ENCODE data around the gene KLHDC8A.
"Not testable (repeated sequence)": the region's sequence is repeated elsewhere in the genome, so short reads cannot be mapped to it uniquely, and the experiment has no call there.

Gene KLHDC8A

DNA sequence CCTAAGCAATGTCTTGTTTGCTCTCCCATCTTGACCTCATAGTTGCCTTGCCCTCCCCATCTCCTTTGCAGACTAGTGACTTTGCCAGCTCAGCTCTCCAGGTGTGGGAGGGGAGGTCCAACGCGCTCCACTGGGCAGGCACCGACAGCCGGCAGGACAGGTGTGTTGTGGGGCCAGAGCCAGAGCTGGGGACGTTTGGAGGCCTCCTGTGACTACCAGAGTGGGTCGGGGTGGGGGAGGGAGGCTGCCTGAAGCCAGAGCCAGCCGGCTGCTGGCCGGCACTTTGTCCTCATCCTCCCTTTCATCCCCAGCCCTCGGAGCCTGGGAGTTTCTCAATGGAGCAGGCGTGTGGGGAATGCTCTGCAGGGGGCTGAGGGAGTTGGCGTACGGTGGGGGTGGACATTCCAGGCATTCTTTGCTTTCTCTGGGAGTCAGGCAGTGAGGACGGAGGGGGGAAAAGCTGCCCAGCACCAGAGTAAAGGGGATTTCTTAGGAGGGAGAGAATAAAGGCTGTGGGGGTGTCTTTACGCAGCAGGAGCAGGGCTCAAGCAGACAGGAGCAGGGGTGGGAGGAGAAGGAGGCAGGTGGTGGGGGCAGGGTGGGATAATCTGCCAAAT lies 55.4 kb downstream of the KLHDC8A start:
- TF ChIP-seq, protein P1, sequence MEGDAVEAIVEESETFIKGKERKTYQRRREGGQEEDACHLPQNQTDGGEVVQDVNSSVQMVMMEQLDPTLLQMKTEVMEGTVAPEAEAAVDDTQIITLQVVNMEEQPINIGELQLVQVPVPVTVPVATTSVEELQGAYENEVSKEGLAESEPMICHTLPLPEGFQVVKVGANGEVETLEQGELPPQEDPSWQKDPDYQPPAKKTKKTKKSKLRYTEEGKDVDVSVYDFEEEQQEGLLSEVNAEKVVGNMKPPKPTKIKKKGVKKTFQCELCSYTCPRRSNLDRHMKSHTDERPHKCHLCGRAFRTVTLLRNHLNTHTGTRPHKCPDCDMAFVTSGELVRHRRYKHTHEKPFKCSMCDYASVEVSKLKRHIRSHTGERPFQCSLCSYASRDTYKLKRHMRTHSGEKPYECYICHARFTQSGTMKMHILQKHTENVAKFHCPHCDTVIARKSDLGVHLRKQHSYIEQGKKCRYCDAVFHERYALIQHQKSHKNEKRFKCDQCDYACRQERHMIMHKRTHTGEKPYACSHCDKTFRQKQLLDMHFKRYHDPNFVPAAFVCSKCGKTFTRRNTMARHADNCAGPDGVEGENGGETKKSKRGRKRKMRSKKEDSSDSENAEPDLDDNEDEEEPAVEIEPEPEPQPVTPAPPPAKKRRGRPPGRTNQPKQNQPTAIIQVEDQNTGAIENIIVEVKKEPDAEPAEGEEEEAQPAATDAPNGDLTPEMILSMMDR (IDR thresholded peaks at IDR 0.05; ENCODE audit: low read depth, low read length): no peak
- no peaks in the 10 kb centered on the region for H3K27me3 ChIP-seq
- no peaks in the 10 kb centered on the region for H3K9me3 ChIP-seq
- H3K36me3 ChIP-seq: no peaks in the 10 kb centered on the region
- peaks cover 13% of the 10 kb centered on the region for H3K4me1 ChIP-seq
- no peak overlapping the region for H3K4me3 ChIP-seq (ENCODE audit: low read depth, low read length)
- DNase-seq: no peak

DNA sequence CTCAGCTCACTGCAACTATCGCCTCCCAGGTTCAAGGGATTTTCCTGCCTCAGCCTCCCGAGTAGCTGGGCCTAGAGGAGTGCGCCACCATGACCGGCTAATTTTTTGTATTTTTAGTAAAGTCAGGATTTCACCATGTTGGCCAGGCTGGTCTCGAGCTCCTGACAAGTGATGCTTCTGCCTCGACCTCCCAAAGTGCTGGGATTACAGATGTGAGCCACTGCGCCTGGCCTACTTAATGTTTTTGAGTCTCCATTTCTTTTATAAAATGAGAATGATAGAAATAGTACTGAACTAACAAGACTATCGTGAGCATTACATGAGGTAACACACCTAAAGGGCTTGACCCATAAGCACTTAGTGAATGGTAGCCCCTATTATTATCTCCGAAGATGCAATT lies 56.6 kb downstream of the KLHDC8A start:
- H3K36me3 ChIP-seq: no peaks in the 10 kb centered on the region
- DNase-seq: no peak
- no peaks in the 10 kb centered on the region for H3K27me3 ChIP-seq
- peaks cover 13% of the 10 kb centered on the region for H3K4me1 ChIP-seq
- no peaks in the 10 kb centered on the region for H3K9me3 ChIP-seq
- no peak overlapping the region for H3K4me3 ChIP-seq (ENCODE audit: low read depth, low read length)
- TF ChIP-seq, protein P1 (IDR thresholded peaks at IDR 0.05; ENCODE audit: low read depth, low read length): no peak

DNA sequence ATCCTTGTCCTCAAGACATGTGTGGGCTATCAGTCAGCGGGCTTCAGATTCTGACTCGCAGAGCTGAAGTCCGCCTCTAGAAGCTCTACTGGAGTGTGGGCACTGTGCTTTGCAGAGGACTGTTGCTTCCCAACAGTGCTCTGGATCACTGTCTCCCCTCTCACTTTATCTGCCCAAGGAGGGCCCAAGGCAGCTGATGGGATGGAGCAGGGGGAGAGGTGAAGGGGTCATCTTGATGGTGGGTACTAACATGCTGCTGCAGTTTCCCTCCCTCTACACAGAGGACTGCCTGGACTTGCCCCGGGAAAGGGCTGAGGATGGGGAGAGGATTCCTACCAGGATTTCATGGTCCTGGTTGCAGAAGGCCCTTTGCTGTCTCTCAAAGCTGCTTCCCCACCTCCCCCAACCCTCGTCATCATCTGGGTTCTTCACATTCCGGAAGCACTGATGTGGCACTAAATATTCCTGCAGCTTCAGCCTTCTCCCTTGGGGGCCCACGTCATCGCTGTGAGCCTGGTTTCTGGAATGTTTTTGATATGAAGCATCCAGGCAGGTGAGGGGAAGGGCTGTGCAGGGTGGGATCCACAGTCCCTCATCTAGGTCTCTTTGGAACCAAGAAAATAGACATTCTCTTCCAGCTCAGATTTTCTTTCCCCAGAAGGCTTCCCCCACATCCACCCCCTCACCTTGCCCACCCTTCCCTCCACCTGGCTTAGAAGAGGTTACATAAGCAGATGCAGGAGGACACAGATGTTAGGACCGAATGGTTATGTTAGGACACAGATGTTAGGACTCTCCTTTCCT lies 58.3 kb downstream of the KLHDC8A start:
- peaks cover 25% of the 10 kb centered on the region for H3K4me1 ChIP-seq
- no peaks in the 10 kb centered on the region for H3K9me3 ChIP-seq
- peak; percentile 79 for DNase-seq
- no peaks in the 10 kb centered on the region for H3K27me3 ChIP-seq
- TF ChIP-seq, protein P1 (IDR thresholded peaks at IDR 0.05; ENCODE audit: low read depth, low read length): no peak
- no peaks in the 10 kb centered on the region for H3K36me3 ChIP-seq
- H3K4me3 ChIP-seq (ENCODE audit: low read depth, low read length): no peak overlapping the region

DNA sequence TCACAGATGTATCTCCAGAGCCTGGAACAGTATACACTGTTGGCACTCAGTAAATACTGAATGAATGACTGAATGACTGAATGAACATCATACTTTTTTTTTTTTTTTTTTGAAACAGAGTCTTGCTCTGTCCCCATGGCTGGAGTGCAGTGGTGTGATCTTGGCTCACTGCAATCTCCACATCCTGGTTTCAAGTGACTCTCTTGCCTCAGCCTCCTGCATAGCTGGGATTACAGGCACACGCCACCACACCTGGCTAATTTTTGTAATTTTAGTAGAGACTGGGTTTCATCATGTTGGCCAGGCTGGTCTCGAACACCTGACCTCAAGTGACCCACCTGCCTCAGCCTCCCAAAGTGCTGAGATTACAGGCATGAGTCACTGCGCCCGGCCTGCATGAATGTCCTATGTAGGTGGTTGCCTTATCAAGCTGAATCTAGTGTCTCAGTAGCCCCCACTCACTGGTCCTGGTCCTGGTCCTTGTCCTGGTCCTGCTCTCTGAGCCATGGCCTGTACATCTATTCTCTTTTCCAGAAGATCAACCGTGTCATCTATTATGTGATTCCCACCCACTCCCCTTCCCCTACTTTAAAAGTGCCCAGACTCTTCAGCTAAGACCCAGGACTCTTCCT lies 59.1 kb downstream of the KLHDC8A start:
- not testable (repeated sequence) for H3K9me3 ChIP-seq; DNase-seq; H3K36me3 ChIP-seq; H3K27me3 ChIP-seq; H3K4me3 ChIP-seq (ENCODE audit: low read depth, low read length)
- H3K4me1 ChIP-seq: peaks cover 27% of the 10 kb centered on the region

DNA sequence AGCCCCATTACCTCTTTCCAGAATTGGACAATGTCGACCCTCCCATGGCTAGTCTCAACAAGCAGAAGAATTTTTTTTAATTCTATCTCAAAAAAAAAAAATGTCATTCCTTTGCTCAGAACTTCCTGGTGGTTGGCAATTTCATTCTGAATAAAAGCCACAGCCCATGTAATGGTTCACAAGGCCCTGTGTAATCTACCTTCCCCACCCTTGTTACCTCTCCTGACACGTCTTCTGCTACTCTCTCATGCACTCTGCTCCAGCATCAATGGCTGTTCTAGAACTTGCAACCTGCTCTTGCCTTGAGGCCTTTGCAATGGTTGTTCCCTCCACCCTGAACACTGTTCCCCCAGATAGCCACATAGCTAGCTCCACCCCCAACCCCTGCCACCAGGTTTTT lies 60.6 kb downstream of the KLHDC8A start:
- Histone ChIP-seq H3K27me3 (no peaks in the 10 kb centered on the region), H3K4me3 (ENCODE audit: low read depth, low read length) (no peak overlapping the region), H3K9me3 (no peaks in the 10 kb centered on the region), H3K4me1 (peaks cover 27% of the 10 kb centered on the region), H3K36me3 (no peaks in the 10 kb centered on the region)
- TF ChIP-seq, protein P1 (IDR thresholded peaks at IDR 0.05; ENCODE audit: low read depth, low read length): no peak
- no peak for DNase-seq

DNA sequence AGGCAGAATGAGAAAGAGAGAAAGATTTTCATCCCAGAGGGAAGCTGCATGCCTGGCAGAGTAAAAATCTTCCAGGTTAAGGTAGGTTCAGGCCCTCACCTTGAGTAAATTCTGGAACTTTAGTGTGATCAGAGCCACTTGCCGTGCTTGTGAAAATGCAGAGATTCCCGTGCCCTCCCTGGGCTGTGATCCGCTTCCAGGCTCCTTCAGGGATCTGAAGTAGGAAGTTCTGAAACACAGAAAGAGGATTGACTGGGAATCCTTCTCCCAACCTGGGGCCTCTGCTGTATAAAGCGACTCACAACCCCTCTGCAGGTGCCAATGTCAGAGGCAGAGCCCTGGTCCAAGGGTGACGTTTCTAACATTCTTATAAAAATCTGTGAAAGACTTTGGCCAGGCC lies 61.8 kb downstream of the KLHDC8A start:
- DNase-seq: no peak
- no peak overlapping the region for H3K4me3 ChIP-seq (ENCODE audit: low read depth, low read length)
- TF ChIP-seq, protein P1 (IDR thresholded peaks at IDR 0.05; ENCODE audit: low read depth, low read length): no peak
- H3K4me1 ChIP-seq: peaks cover 27% of the 10 kb centered on the region
- H3K27me3 ChIP-seq: no peaks in the 10 kb centered on the region
- no peaks in the 10 kb centered on the region for H3K36me3 ChIP-seq
- H3K9me3 ChIP-seq: no peaks in the 10 kb centered on the region
